ENCODE data around the gene ZSWIM5. TPM values are rescaled to one million over a fixed set of nuclear protein-coding genes. Genes with fewer than 3 reads are reported as not detected.
"Not testable (repeated sequence)": the region's sequence is repeated elsewhere in the genome, so short reads cannot be mapped to it uniquely, and the experiment has no call there.

The ZSWIM5 gene
- total RNA-seq, 1 experiment from 2014 or later, result 2.2 TPM

- no peak for TF ChIP-seq FOXK1 (CRISPR knock-in tag; IDR thresholded peaks at IDR 0.05)
- no peak for TF ChIP-seq SP1 (CRISPR knock-in tag; conservative IDR thresholded peaks at IDR 0.05)
- TF ChIP-seq HMGA2 (CRISPR knock-in tag; IDR thresholded peaks at IDR 0.05), result no peak
- TF ChIP-seq NR2C2 (CRISPR knock-in tag; IDR thresholded peaks at IDR 0.05), result no peak
- TF ChIP-seq RORB (CRISPR knock-in tag; IDR thresholded peaks at IDR 0.05), result no peak
- TF ChIP-seq CREM (CRISPR knock-in tag; IDR thresholded peaks at IDR 0.05), result no peak
- TF ChIP-seq GRHL2 (CRISPR knock-in tag; IDR thresholded peaks at IDR 0.05; ENCODE audit: insufficient replicate concordance, severe bottlenecking), result no peak
- TF ChIP-seq ZBTB43 (CRISPR knock-in tag; IDR thresholded peaks at IDR 0.05), result no peak
Observed at GRCh38 chr1:45187725-45188124, 18.7 kb downstream of the ZSWIM5 start (continued).

- POLR2A ChIA-PET; H3K27ac Mint-ChIP-seq; H3K4me1 Mint-ChIP-seq; H3K27me3 Mint-ChIP-seq (ENCODE audit: low read depth); ATAC-seq; DNase-seq (ENCODE audit: low spot score); H3K4me3 Mint-ChIP-seq: not testable (repeated sequence)
- CTCF ChIA-PET, result interaction anchor here (0.7 kb wide), 1 partner anchor 123 kb away, joined by 3 read pairs; no protein-coding TSS in a partner anchor
- peaks cover 27% of the 10 kb centered on the region for H3K9me3 Mint-ChIP-seq
- H3K36me3 Mint-ChIP-seq, result peaks cover 24% of the 10 kb centered on the region
Observed at GRCh38 chr1:45179918-45180519, 26.4 kb downstream of the ZSWIM5 start.

GRCh38 chr1:45177452-45177851 is 29.0 kb downstream of the ZSWIM5 start:
- no peaks in the 10 kb centered on the region; the same call in 1 of the 2 replicates for H3K27me3 Mint-ChIP-seq (ENCODE audit: low read depth)
- H3K27ac Mint-ChIP-seq, result no peak overlapping the region
- peaks cover 27% of the 10 kb centered on the region for H3K9me3 Mint-ChIP-seq
- H3K4me3 Mint-ChIP-seq, result no peak overlapping the region
- POLR2A ChIA-PET, result no interaction called here
- peaks cover 24% of the 10 kb centered on the region for H3K36me3 Mint-ChIP-seq
- no peak for DNase-seq (ENCODE audit: low spot score)
- CTCF ChIA-PET, result no interaction called here
- no peaks in the 10 kb centered on the region for H3K4me1 Mint-ChIP-seq
- no peak for ATAC-seq
- no peak for TF ChIP-seq CDX4 (CRISPR knock-in tag; IDR thresholded peaks at IDR 0.05; ENCODE audit: borderline replicate concordance)
- no peak for TF ChIP-seq HMGXB4 (CRISPR knock-in tag; IDR thresholded peaks at IDR 0.05)
- TF ChIP-seq SOX15 (CRISPR knock-in tag; IDR thresholded peaks at IDR 0.05), result no peak
- TF ChIP-seq TP53 (CRISPR knock-in tag; IDR thresholded peaks at IDR 0.05), result no peak
- no peak for TF ChIP-seq NR1H2 (CRISPR knock-in tag; IDR thresholded peaks at IDR 0.05)
- TF ChIP-seq GRHL2 (CRISPR knock-in tag; IDR thresholded peaks at IDR 0.05; ENCODE audit: insufficient replicate concordance, severe bottlenecking), result no peak
- no peak for TF ChIP-seq ELF4 (CRISPR knock-in tag; IDR thresholded peaks at IDR 0.05; ENCODE audit: low read depth)
- no peak for TF ChIP-seq ZNF138 (CRISPR knock-in tag; conservative IDR thresholded peaks at IDR 0.05)
- no peak for TF ChIP-seq USF1 (CRISPR knock-in tag; IDR thresholded peaks at IDR 0.05)
- no peak for TF ChIP-seq FOXK1 (CRISPR knock-in tag; IDR thresholded peaks at IDR 0.05)
- no peak for TF ChIP-seq USF2 (CRISPR knock-in tag; IDR thresholded peaks at IDR 0.05)
- no peak for TF ChIP-seq ETV6 (CRISPR knock-in tag; IDR thresholded peaks at IDR 0.05)
- TF ChIP-seq ZNF512 (CRISPR knock-in tag; IDR thresholded peaks at IDR 0.05; ENCODE audit: borderline replicate concordance), result no peak
- TF ChIP-seq NFYB (CRISPR knock-in tag; conservative IDR thresholded peaks at IDR 0.05; ENCODE audit: low read depth), result no peak
- no peak for TF ChIP-seq E2F1 (CRISPR knock-in tag; IDR thresholded peaks at IDR 0.05)
- no peak for TF ChIP-seq RORB (CRISPR knock-in tag; IDR thresholded peaks at IDR 0.05)
- TF ChIP-seq ATF2 (CRISPR knock-in tag; IDR thresholded peaks at IDR 0.05; ENCODE audit: borderline replicate concordance, low read depth), result no peak
- TF ChIP-seq SP1 (CRISPR knock-in tag; conservative IDR thresholded peaks at IDR 0.05), result no peak

Data from WTC11 (cell line).